ENCODE results near the gene NCAM1. TPM values are rescaled to one million over a fixed set of nuclear protein-coding genes. Genes with fewer than 3 reads are reported as not detected.

NCAM1 gene
- total and polyA plus RNA-seq, 2 experiments from 2014 or later = 0.76 to 1.6 TPM

- TF ChIP-seq ZNF462 (CRISPR knock-in tag; IDR thresholded peaks at IDR 0.05) (no peak), NANOG (IDR thresholded peaks at IDR 0.05; ENCODE audit: borderline replicate concordance) (no peak), ZNF114 (CRISPR knock-in tag; IDR thresholded peaks at IDR 0.05) (no peak), POLR2AphosphoS5 (IDR thresholded peaks at IDR 0.05; ENCODE audit: low read depth) (no peak), EZH2 (IDR thresholded peaks at IDR 0.05; ENCODE audit: low read depth, unreplicated experiment) (no peak), CREB1 (CRISPR knock-in tag; IDR thresholded peaks at IDR 0.05; ENCODE audit: low read depth) (no peak)
Measured at GRCh38 chr11:113173126-113173525, 211.9 kb downstream of the NCAM1 start (continued).

GRCh38 chr11:113174882-113175281 is 213.7 kb downstream of the NCAM1 start:
- Histone ChIP-seq H3K27ac (ENCODE audit: low read depth) (no peak overlapping the region), H3K36me3 (ENCODE audit: insufficient read depth) (no peaks in the 10 kb centered on the region), H3K4me3 (no peak overlapping the region), H3K27me3 (ENCODE audit: insufficient read depth) (no peaks in the 10 kb centered on the region), H4K20me1 (replicated peaks; ENCODE audit: insufficient read depth) (no peaks in the 10 kb centered on the region), H2AFZ (no peak overlapping the region), H3K4me2 (no peak overlapping the region), H3K9me2 (ENCODE audit: insufficient read depth) (0 out of 2 replicates have a peak, but pooled peaks cover 3% of the 10 kb centered on the region), H3F3A (replicated peaks; ENCODE audit: low read depth) (no peaks in the 10 kb centered on the region), H3K79me2 (replicated peaks; ENCODE audit: insufficient read depth) (no peaks in the 10 kb centered on the region), H3K4me1 (ENCODE audit: insufficient read depth) (peaks cover 13% of the 10 kb centered on the region)
- Mint-ChIP-seq H3K9me3 (no peaks in the 10 kb centered on the region), H3K27me3 (ENCODE audit: insufficient read depth, low read depth, poor library complexity) (no peaks in the 10 kb centered on the region), H3K4me3 (no peak overlapping the region), H3K27ac (no peak overlapping the region), H3K36me3 (ENCODE audit: low read depth) (no peaks in the 10 kb centered on the region), H3K4me1 (peaks cover 32% of the 10 kb centered on the region)
- no peak for ATAC-seq
- DNase-seq (ENCODE audit: low spot score) = no peak
- TF ChIP-seq ZNF331 (CRISPR knock-in tag; IDR thresholded peaks at IDR 0.05; ENCODE audit: low read depth) = no peak
- no peak for TF ChIP-seq EZH2phosphoT487 (IDR thresholded peaks at IDR 0.05; ENCODE audit: unreplicated experiment)
- no peak for TF ChIP-seq REST (IDR thresholded peaks at IDR 0.05; ENCODE audit: unreplicated experiment)
- no peak for TF ChIP-seq CTCF (conservative IDR thresholded peaks at IDR 0.05; ENCODE audit: low read depth in 2 of 2)
- no peak for TF ChIP-seq ETS1 (IDR thresholded peaks at IDR 0.05)
- TF ChIP-seq NANOG (IDR thresholded peaks at IDR 0.05; ENCODE audit: borderline replicate concordance) = no peak
- TF ChIP-seq EZH2 (IDR thresholded peaks at IDR 0.05; ENCODE audit: low read depth, unreplicated experiment) = no peak
- no peak for TF ChIP-seq STAT1 (IDR thresholded peaks at IDR 0.05; ENCODE audit: unreplicated experiment)
- TF ChIP-seq POLR2AphosphoS5 (IDR thresholded peaks at IDR 0.05; ENCODE audit: low read depth) = no peak
- TF ChIP-seq CREB1 (CRISPR knock-in tag; IDR thresholded peaks at IDR 0.05; ENCODE audit: low read depth) = no peak
